Kidney epithelial cell (primary cell): Measurements from ENCODE around the gene DDX49. TPM values are rescaled to one million over a fixed set of nuclear protein-coding genes. Genes with fewer than 3 reads are reported as not detected.
A peak's percentile ranks its signal among the peaks of the same experiment; 100 is the strongest.

ENCODE experiments used
- DNase-seq: peaks from one replicate; pipeline ENCODE4 v3.0.0-alpha.2; 2010; ENCODE audit warnings: low read depth
- H3K27me3 ChIP-seq: 2 replicates; pipeline ENCODE4 v1.6.0; 2011; ENCODE audit warnings: low read length; ENCODE audit not compliant: control insufficient read depth, insufficient read depth
- H3K36me3 ChIP-seq: 2 replicates; pipeline ENCODE4 v1.5.1; 2011; ENCODE audit warnings: low read length; ENCODE audit not compliant: control insufficient read depth, insufficient read depth
- H3K4me3 ChIP-seq: 2 replicates; pipeline ENCODE4 v1.5.1; 2011; ENCODE audit warnings: low read depth, mild to moderate bottlenecking, control low read depth, low read length
- total RNA-seq: library from RNA; depleted of rRNA; stranded (reverse); fragments of >200 nt; gene quantifications from 2 replicates; pipeline ENCODE4 v1.2.3, GENCODE V29; 2015
- TF ChIP-seq, protein P1 (sequence below): IDR thresholded peaks from 2 replicates; pipeline ENCODE4 v1.5.1; 2011; ENCODE audit warnings: mild to moderate bottlenecking, moderate library complexity, low read length, control low read depth, inconsistent platforms; ENCODE audit not compliant: insufficient read depth, poor library complexity, severe bottlenecking

Gene DDX49, protein sequence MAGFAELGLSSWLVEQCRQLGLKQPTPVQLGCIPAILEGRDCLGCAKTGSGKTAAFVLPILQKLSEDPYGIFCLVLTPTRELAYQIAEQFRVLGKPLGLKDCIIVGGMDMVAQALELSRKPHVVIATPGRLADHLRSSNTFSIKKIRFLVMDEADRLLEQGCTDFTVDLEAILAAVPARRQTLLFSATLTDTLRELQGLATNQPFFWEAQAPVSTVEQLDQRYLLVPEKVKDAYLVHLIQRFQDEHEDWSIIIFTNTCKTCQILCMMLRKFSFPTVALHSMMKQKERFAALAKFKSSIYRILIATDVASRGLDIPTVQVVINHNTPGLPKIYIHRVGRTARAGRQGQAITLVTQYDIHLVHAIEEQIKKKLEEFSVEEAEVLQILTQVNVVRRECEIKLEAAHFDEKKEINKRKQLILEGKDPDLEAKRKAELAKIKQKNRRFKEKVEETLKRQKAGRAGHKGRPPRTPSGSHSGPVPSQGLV
- total RNA-seq = 85.0 and 102 TPM in 2 replicates

DNA sequence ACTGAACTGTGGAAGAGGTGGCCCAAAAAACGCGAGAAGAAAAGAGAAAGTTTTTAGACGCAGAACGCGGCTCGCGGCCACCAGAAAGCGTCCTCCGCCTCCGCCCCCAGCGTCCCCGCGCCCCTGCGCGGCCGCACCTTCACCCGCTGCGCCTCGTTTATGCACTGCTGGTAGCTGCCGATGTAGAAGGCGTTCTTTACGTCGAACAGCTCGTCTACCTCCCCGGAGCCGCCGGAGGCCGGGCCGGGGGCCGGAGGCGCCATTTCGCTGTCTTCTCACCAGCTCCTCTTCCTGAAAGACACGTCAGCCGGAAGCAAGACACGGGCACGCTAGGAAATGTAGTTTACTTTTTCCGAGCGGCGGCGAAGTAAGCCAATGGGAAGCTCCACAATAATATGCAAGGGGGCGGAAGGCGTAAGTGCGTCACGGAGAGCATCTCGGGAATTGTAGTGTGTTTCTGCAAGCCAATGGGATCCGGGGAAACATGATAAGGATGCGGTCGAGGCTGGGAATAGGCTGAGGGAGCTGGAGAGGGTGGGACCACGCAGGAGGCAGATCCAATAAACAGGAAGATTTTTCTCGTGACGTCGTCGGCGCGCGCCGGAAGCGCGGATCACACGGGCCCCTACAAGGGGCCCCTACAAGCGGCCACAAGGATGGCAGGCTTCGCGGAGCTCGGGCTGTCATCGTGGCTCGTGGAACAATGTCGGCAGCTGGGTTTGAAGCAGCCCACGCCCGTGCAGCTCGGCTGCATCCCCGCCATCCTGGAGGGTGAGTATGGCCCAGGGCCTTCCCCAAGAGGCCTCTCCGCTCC lies at the start of gene DDX49, which contains the start of gene COPE:
Gene DDX49 (plus strand): TSS at position 630 of the 814 bp plus-strand sequence. CDS start 27 bp downstream, at position 657.
Gene COPE (minus strand): TSS at position 302 of the 814 bp plus-strand sequence. CDS start 39 bp downstream, at position 263.
- Histone ChIP-seq H3K27me3 (no peaks in the 10 kb centered on the region), H3K4me3 (peak within 1 kb of the TSS; percentile 99), H3K36me3 (no peaks in the 10 kb centered on the region)
- peak; percentile 100 for DNase-seq
- TF ChIP-seq, protein P1, sequence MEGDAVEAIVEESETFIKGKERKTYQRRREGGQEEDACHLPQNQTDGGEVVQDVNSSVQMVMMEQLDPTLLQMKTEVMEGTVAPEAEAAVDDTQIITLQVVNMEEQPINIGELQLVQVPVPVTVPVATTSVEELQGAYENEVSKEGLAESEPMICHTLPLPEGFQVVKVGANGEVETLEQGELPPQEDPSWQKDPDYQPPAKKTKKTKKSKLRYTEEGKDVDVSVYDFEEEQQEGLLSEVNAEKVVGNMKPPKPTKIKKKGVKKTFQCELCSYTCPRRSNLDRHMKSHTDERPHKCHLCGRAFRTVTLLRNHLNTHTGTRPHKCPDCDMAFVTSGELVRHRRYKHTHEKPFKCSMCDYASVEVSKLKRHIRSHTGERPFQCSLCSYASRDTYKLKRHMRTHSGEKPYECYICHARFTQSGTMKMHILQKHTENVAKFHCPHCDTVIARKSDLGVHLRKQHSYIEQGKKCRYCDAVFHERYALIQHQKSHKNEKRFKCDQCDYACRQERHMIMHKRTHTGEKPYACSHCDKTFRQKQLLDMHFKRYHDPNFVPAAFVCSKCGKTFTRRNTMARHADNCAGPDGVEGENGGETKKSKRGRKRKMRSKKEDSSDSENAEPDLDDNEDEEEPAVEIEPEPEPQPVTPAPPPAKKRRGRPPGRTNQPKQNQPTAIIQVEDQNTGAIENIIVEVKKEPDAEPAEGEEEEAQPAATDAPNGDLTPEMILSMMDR = no peak

DNA sequence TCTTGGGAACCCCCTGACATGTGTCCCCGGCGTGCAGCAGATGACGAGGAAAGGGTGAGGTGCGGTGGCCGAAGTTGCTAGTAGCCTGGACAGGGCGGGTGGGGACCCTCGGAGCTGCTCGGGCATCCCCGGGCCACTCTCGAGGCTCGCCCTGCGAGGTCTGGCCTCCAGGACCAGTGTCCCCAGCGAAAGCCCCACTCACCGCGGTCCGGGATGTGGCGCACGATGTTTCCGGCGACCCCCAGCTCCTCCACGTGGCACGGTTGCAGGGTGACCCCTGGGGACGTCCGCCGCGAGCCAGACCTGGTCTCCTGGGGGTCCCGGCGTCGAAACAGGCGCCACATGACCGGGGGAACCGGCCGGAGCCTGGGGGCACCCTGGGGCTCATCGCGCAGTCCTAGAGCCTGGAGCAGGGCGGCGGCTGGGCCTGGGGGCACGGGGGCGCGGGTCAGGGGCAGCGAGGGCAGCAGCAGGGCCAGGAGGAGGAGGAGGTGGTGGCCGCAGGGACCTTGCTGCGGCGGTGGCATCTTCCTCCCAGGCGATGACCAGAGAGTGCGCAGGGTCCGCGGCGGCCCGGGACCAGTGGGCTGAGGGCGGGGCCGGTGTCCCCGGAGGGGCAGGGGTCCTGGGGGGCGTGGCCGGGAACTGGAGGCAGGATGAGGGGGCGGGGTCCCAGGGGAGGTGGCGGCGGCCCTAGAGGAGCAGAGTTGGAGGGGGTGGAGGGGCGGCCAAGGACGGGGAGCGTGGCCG lies 49.6 kb upstream of the DDX49 start:
- DNase-seq = no peak

DNA sequence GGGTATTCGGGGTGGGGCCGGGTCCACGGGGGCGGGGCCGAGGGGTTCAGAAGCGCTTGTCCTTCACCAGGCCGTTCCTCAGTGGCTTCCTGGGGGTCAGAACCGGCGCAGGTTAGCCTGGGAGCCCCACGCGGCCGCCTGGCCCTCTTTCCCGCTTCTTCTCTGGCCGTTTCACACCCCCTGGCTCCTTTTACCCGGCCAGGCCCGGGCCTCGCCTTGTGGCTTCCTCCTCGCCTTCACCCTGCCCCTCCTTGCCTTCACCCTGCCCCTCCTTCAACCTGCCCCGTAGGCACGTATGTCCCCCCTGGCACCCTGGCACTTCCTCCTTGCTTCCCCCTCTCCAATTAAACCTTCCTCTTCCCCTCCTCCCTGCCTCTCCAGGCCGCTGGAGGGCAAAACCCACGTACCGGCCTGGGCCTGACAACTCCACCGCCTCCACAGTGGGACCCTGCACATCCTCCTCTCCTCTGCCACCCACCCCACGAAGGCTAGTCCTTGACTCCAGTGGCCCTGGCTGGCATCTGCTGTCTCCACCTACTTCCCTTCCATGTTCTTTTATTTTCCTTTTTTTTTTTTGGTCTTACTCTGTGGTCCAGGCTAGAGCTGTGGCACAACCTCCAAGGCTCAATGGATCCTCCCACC lies 48.9 kb upstream of the DDX49 start:
- DNase-seq = no peak
- peaks cover 23% of the 10 kb centered on the region for H3K27me3 ChIP-seq
- TF ChIP-seq, protein P1 = no peak
- peaks cover 7% of the 10 kb centered on the region for H3K36me3 ChIP-seq
- H3K4me3 ChIP-seq = no peak overlapping the region

More for the DNA sequence above, 49.6 kb upstream of the DDX49 start:
- peaks cover 9% of the 10 kb centered on the region for H3K36me3 ChIP-seq
- TF ChIP-seq, protein P1 = no peak
- peaks cover 23% of the 10 kb centered on the region for H3K27me3 ChIP-seq
- no peak overlapping the region for H3K4me3 ChIP-seq

DNA sequence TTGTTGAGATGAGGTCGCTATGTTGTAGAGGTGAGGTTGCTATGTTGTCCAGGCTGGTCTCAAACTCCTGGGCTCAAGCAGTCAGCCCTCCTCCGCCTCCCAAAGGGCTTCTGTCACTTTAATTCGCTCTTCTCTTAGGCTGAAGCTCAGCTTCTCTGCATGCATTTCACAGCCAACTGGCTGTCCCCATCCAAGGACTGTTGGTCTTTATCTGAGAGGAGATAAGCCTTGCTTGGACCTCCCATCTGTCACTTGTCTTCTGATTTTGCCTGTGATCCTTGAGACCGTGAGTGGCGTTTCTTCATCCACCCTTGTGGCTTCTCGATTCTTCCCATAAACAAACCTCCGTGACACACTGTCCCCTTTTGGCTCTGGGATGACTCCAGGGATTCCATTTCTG lies 48.0 kb upstream of the DDX49 start:
- Histone ChIP-seq H3K36me3 (peaks cover 5% of the 10 kb centered on the region), H3K4me3 (no peak overlapping the region), H3K27me3 (peaks cover 23% of the 10 kb centered on the region)
- TF ChIP-seq, protein P1 = no peak
- DNase-seq = no peak

DNA sequence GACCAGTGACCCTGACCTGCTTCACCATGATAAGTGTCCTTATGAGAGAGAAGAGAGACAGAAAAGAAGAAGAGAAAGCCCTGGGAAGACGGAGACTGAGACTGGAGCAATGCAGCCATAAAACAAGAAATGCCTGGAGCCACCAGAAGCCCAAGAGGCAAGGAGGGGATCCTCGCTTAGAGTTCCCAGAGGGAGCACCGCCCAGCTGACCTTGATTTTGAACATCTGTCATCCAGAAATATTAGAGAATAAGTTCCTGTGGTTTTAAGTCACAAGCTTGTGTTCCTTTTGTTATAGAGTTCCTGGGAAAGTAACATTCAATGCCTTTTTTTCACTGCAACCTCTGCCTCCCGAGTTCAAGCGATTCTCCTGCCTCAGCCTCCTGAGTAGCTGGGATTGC lies 43.8 kb upstream of the DDX49 start:
- H3K4me3 ChIP-seq = no peak overlapping the region
- H3K36me3 ChIP-seq = no peaks in the 10 kb centered on the region
- H3K27me3 ChIP-seq = peaks cover 2% of the 10 kb centered on the region
- TF ChIP-seq, protein P1 = no peak
- DNase-seq = no peak
